Activated CD8-positive, alpha-beta T cell treated with anti-CD3 and anti-CD28 coated beads, Interleukin-2, amount 10 ng/mL, durations not matched to agents 7 days and 5 days (primary cell): ENCODE measurements around the gene SMC1A. TPM values are rescaled to one million over a fixed set of nuclear protein-coding genes. Genes with fewer than 3 reads are reported as not detected.

ENCODE experiments used
- ATAC-seq: fragments of 150-1000 bp; cut with Tn5 transposase; one replicate; pipeline ENCODE4 v1.10.0; 2021; ENCODE audit warnings: moderate library complexity
- CTCF ChIA-PET: fragments of 350-600 bp; sonication (Branson Sonifier 250); formaldehyde crosslinking; loops from one replicate; lab custom pipeline; 2021; ENCODE audit warnings: antibody characterized with exemption; lab: Charles Lee
- POLR2A ChIA-PET: fragments of 350-600 bp; sonication (Branson Sonifier 250); formaldehyde crosslinking; loops from one replicate; lab custom pipeline; 2021; ENCODE audit warnings: antibody characterized with exemption; lab: Charles Lee
- DNase-seq: peaks from one replicate; pipeline ENCODE4 v3.0.0-alpha.2; 2020
- H3K27ac Mint-ChIP-seq: one replicate; pipeline ENCODE4 v1.8.0; 2021; ENCODE audit warnings: mild to moderate bottlenecking, mixed read lengths
- H3K27me3 Mint-ChIP-seq: one replicate; pipeline ENCODE4 v1.8.0; 2021; ENCODE audit warnings: low read depth, mixed read lengths
- H3K36me3 Mint-ChIP-seq: one replicate; pipeline ENCODE4 v1.8.0; 2021; ENCODE audit warnings: low read depth, mixed read lengths
- H3K4me1 Mint-ChIP-seq: one replicate; pipeline ENCODE4 v1.8.0; 2021; ENCODE audit warnings: low read depth, mixed read lengths
- H3K4me3 Mint-ChIP-seq: one replicate; pipeline ENCODE4 v1.8.0; 2021; ENCODE audit warnings: mild to moderate bottlenecking, mixed read lengths
- H3K9me3 Mint-ChIP-seq: one replicate; pipeline ENCODE4 v1.8.0; 2022; ENCODE audit warnings: mixed read lengths; ENCODE audit not compliant: insufficient read depth
- microRNA-seq: library from miRNA; unstranded; fragments of <30 nt; microRNA quantifications from one replicate; pipeline ENCODE4 v1.2.0, GENCODE V29; 2022
- total RNA-seq, 2 experiments: library from RNA; stranded (reverse); gene quantifications; one replicate each; pipeline ENCODE4 v1.2.3, GENCODE V29; 2021

Gene SMC1A
- total RNA-seq, 2 experiments from 2014 or later, result 151 to 155 TPM

DNA sequence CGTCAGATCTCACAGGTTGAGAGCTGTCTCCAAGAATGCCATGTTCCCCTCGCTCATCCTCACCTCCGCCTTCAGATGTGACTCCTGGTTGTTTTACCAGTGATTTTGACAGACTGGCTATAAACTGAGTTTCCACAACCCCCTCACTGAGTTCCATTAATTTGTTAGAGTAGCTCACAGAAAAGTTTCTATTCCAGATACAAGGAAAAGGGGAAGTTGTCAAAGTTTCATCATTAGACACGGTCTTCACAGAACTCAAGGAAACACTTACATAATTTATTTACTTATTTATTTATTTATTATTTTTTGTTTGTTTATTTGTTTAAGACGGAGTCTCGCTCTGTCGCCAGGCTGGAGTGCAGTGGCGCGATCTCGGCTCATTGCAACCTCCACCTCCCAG is 85.4 kb downstream of the SMC1A start:
- Mint-ChIP-seq H3K4me1 (no peaks in the 10 kb centered on the region), H3K4me3 (no peak overlapping the region), H3K9me3 (no peaks in the 10 kb centered on the region), H3K27me3 (peaks cover 14% of the 10 kb centered on the region), H3K36me3 (no peaks in the 10 kb centered on the region), H3K27ac (no peak overlapping the region)
- DNase-seq (no peak), ATAC-seq (no peak)
- ChIA-PET CTCF (interaction anchor here (1.1 kb wide), 1 partner anchor 20 kb away, joined by 3 read pairs; no protein-coding TSS in a partner anchor), POLR2A (no interaction called here)

DNA sequence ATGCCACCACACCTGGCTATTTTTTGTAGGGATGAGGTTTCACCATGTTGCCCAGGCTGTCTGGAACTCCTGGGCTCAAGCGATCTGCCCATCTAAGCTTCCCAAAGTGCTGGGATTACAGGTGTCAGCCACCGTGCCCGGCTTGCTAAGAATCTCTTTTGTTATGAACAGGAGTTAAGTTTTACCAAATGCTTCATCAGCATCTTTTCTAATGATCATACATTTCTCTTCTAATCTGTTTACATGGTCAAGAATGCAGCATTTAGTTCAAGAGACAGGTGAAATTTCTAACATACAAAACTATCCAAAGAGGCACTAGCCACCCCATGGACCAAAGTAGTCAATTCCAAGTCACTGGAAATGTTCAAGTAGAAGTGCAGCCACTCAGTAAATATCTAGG is 88.6 kb downstream of the SMC1A start:
- no peaks in the 10 kb centered on the region for H3K4me1 Mint-ChIP-seq
- no peak overlapping the region for H3K4me3 Mint-ChIP-seq
- H3K27me3 Mint-ChIP-seq, result peaks cover 20% of the 10 kb centered on the region
- ChIA-PET CTCF (interaction anchor here (1.4 kb wide), 1 partner anchor 20 kb away, joined by 4 read pairs; no protein-coding TSS in a partner anchor), POLR2A (no interaction called here)
- no peaks in the 10 kb centered on the region for H3K36me3 Mint-ChIP-seq
- no peaks in the 10 kb centered on the region for H3K9me3 Mint-ChIP-seq
- DNase-seq (no peak), ATAC-seq (no peak)
- no peak overlapping the region for H3K27ac Mint-ChIP-seq

DNA sequence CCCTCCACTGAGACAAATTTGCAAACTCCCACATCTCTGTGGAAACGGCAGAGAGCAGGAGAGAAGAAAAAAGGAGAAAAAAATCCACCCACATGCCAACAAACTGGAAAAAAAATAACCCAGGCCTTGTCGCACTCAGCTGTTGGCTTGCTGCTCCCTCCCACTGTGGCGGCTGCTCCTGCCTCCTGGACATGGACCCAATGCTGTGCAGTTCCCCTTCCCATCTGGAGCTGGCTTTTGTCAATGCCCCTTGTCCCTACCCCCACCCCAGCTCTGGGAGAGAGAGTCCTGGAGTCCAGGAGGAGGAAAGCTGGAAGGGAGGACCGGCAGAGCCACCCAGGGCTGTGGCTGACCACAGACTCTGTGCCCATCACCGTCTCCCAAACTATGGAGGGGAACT is 90.2 kb downstream of the SMC1A start:
- H3K36me3 Mint-ChIP-seq, result no peaks in the 10 kb centered on the region
- no peaks in the 10 kb centered on the region for H3K9me3 Mint-ChIP-seq
- H3K27ac Mint-ChIP-seq, result no peak overlapping the region
- no peak for DNase-seq
- H3K4me1 Mint-ChIP-seq, result no peaks in the 10 kb centered on the region
- POLR2A ChIA-PET, result no interaction called here
- H3K27me3 Mint-ChIP-seq, result peaks cover 30% of the 10 kb centered on the region
- no peak for ATAC-seq
- CTCF ChIA-PET, result interaction anchor here (1.0 kb wide), 1 partner anchor 19 kb away, joined by 3 read pairs; no protein-coding TSS in a partner anchor
- no peak overlapping the region for H3K4me3 Mint-ChIP-seq

DNA sequence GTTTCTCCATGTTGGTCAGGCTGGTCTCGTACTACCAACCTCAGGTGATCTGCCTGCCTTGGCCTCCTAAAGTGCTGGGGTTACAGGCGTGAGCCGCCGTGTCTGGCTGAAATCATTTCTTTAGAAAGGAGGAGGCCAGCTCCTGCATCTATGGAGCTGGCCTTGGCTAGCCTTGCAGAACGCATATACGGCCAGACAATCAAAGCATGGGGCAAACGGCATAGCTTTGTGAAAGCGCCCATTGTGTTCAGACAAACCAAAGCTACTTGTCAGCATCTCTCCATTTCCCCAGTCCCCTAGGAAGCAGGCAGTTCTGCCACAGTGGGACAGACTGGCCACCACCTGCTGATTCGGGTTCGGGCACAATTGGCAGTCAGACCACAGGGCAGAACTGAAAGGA is 92.1 kb downstream of the SMC1A start:
- Mint-ChIP-seq H3K27me3 (peaks cover 41% of the 10 kb centered on the region), H3K27ac (no peak overlapping the region), H3K4me3 (no peak overlapping the region), H3K9me3 (no peaks in the 10 kb centered on the region), H3K36me3 (no peaks in the 10 kb centered on the region), H3K4me1 (no peaks in the 10 kb centered on the region)
- ChIA-PET POLR2A (no interaction called here), CTCF (interaction anchor here (1.9 kb wide), 1 partner anchor 17 kb away, joined by 9 read pairs; no protein-coding TSS in a partner anchor)
- ATAC-seq (no peak), DNase-seq (no peak)

DNA sequence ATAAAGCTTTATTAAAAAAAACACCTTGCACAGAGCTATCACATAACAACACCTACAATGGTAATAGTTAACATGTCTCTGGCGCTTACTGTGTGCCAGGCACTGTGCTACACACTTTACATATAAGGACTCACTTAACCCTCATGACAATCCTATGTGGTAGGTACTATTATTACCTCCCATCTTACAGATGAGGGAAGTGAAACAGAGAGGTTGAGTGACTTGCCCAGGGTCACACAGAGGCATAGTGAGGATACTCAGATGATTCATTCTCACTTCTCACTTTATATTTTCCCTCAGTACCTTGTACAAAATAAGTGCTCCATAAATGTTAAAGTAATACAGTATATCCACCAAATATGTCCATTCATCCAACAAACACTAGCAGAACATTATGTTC is 97.7 kb downstream of the SMC1A start:
- DNase-seq, result no peak
- POLR2A ChIA-PET, result no interaction called here
- no peaks in the 10 kb centered on the region for H3K9me3 Mint-ChIP-seq
- H3K4me3 Mint-ChIP-seq, result no peak overlapping the region
- H3K36me3 Mint-ChIP-seq, result no peaks in the 10 kb centered on the region
- CTCF ChIA-PET, result no interaction called here
- peaks cover 59% of the 10 kb centered on the region for H3K27me3 Mint-ChIP-seq
- peaks cover 9% of the 10 kb centered on the region for H3K4me1 Mint-ChIP-seq
- no peak for ATAC-seq
- no peak overlapping the region for H3K27ac Mint-ChIP-seq

Small RNA genes within 50 kb of the gene (microRNA-seq; reads per million reads assigned to microRNA genes)
- not detected for gene MIR6857

Other genes starting within 250 kb of the SMC1A start
- 10 to 100 TPM; 81.8 to 84.4 TPM for gene KDM5C, start 197.4 kb downstream of the SMC1A start, total RNA-seq
- not detected for gene IQSEC2, start 141.1 kb downstream of the SMC1A start, total RNA-seq
- gene RIBC1, start 219 bp upstream of the SMC1A start, total RNA-seq, result 1 to 10 TPM in 1 of 2 experiments, under 1 TPM in 1; 0.91 to 1.1 TPM
- 100 to 1,000 TPM; 106 to 113 TPM for gene HSD17B10, start 11.7 kb upstream of the SMC1A start, total RNA-seq